Airway epithelial cell (primary cell): ENCODE results near the gene STAT5B. TPM values are rescaled to one million over a fixed set of nuclear protein-coding genes. Genes with fewer than 3 reads are reported as not detected.

ENCODE experiments used
- total RNA-seq: library from RNA; depleted of rRNA; stranded (reverse); fragments of >200 nt; gene quantifications from 2 replicates; pipeline ENCODE4 v1.2.3, GENCODE V29; 2015

The STAT5B gene
- total RNA-seq, result 12.5 and 17.1 TPM in 2 replicates

GRCh38 chr17:42276359-42276608 lies at the start of gene STAT5B:
Gene STAT5B (minus strand): TSS chr17:42276391. CDS start chr17:42232127, 44,264 bp downstream.

GRCh38 chr17:42287977-42288802 lies 12.0 kb upstream of the STAT5B start, which contains the start of gene STAT5A:
Gene STAT5A (plus strand): TSS chr17:42288498. CDS start chr17:42289412, 914 bp downstream.

GRCh38 chr17:42193969-42194899 lies 82.0 kb downstream of the STAT5B start, which contains the start of gene GHDC:
Gene GHDC (minus strand): TSS chr17:42194494. CDS start chr17:42193581, 913 bp downstream.

GRCh38 chr17:42184713-42185620 lies 91.2 kb downstream of the STAT5B start, which contains the start of gene HCRT:
Gene HCRT (minus strand): TSS chr17:42185452. CDS start chr17:42185365, 87 bp downstream.

GRCh38 chr17:42180922-42181850 lies 95.0 kb downstream of the STAT5B start, which contains the start of gene KCNH4:
Gene KCNH4 (minus strand): TSS chr17:42181142. CDS start chr17:42180945, 197 bp downstream.

Other genes starting within 250 kb of the STAT5B start
- 0.28 and 0.74 TPM in 2 replicates for gene C17orf113, start 225.8 kb downstream of the STAT5B start, total RNA-seq
- 0.14 TPM in 1 of 2 replicates, not detected in the other for gene ZNF385C, start 177.9 kb downstream of the STAT5B start, total RNA-seq
- 3.6 and 6.1 TPM in 2 replicates for gene DHX58, start 163.7 kb downstream of the STAT5B start, total RNA-seq
- 11.4 and 18.2 TPM in 2 replicates for gene KAT2A, start 155.0 kb downstream of the STAT5B start, total RNA-seq
- gene HSPB9, start 153.6 kb downstream of the STAT5B start, total RNA-seq, result not detected in 2 replicates
- 85.7 and 109 TPM in 2 replicates for gene RAB5C, start 121.4 kb downstream of the STAT5B start, total RNA-seq
- gene KCNH4, start 95.2 kb downstream of the STAT5B start, total RNA-seq, result not detected in 2 replicates
- gene HCRT, start 90.9 kb downstream of the STAT5B start, total RNA-seq, result not detected in 2 replicates
- 8.3 and 18.2 TPM in 2 replicates for gene GHDC, start 81.9 kb downstream of the STAT5B start, total RNA-seq
- 0.88 and 1.6 TPM in 2 replicates for gene STAT5A, start 12.1 kb upstream of the STAT5B start, total RNA-seq
- gene STAT3, start 112.1 kb upstream of the STAT5B start, total RNA-seq, result 53.4 and 72.6 TPM in 2 replicates
- 230 and 255 TPM in 2 replicates for gene CAVIN1, start 146.9 kb upstream of the STAT5B start, total RNA-seq
- gene ATP6V0A1, start 182.5 kb upstream of the STAT5B start, total RNA-seq, result 48.5 and 54.6 TPM in 2 replicates